Measurements from ENCODE around the gene NT5C3A. TPM values are rescaled to one million over a fixed set of nuclear protein-coding genes. Genes with fewer than 3 reads are reported as not detected.

The NT5C3A gene
- total and polyA plus RNA-seq, 9 of the 15 experiments (the other 6 are each of a cell fraction or from before 2014, with no cell fraction given), result 18.6 to 60.1 (median 40.0) TPM

GRCh38 chr7:33109005-33109757 lies 46.6 kb upstream of the NT5C3A start, which contains the start of gene RP9 (continued):
- TF ChIP-seq CREB3L1 (IDR thresholded peaks at IDR 0.05; ENCODE audit: borderline replicate concordance, low read depth), result peak; percentile 61; the same call in 1 of the 2 replicates
- no peak for TF ChIP-seq IRF1 (CRISPR knock-in tag; IDR thresholded peaks at IDR 0.05; ENCODE audit: borderline replicate concordance)
- TF ChIP-seq SMARCA5 (IDR thresholded peaks at IDR 0.05), result no peak
- no peak; the same call in 1 of the 2 replicates for TF ChIP-seq GABPB1 (CRISPR knock-in tag; IDR thresholded peaks at IDR 0.05)
- TF ChIP-seq CEBPG (CRISPR knock-in tag; IDR thresholded peaks at IDR 0.05), result no peak
- no peak for TF ChIP-seq CEBPG (tag; conservative IDR thresholded peaks at IDR 0.05 in 1 of 2, IDR thresholded peaks at IDR 0.05 in 1 of 2)
- no peak for TF ChIP-seq ZNF512 (tag; IDR thresholded peaks at IDR 0.05)
- no peak for TF ChIP-seq ZBTB26 (CRISPR knock-in tag; IDR thresholded peaks at IDR 0.05)
- TF ChIP-seq CHAMP1 (IDR thresholded peaks at IDR 0.05), result no peak
- no peak for TF ChIP-seq FOXM1 (IDR thresholded peaks at IDR 0.05; ENCODE audit: low read depth)
- TF ChIP-seq FOXM1 (CRISPR knock-in tag; IDR thresholded peaks at IDR 0.05; ENCODE audit: low read depth), result 0 out of 2 replicates have a peak, but pooled peaks have one; percentile 68
- peak; percentile 8 for TF ChIP-seq PHF20 (IDR thresholded peaks at IDR 0.05; ENCODE audit: partially characterized antibody)
- no peak for TF ChIP-seq ZNF507 (tag; conservative IDR thresholded peaks at IDR 0.05)
- no peak for TF ChIP-seq ZC3H4 (CRISPR knock-in tag; IDR thresholded peaks at IDR 0.05; ENCODE audit: borderline replicate concordance)
- no peak for TF ChIP-seq ZNF551 (CRISPR knock-in tag; IDR thresholded peaks at IDR 0.05)
- no peak for TF ChIP-seq ZNF444 (CRISPR knock-in tag; IDR thresholded peaks at IDR 0.05)
- TF ChIP-seq PTBP1 (IDR thresholded peaks at IDR 0.05; ENCODE audit: low read depth, low read length), result no peak
- no peak for TF ChIP-seq SMAD2 (IDR thresholded peaks at IDR 0.05; ENCODE audit: low read depth, low read length)
- peak; percentile 76 for TF ChIP-seq RBFOX2 (IDR thresholded peaks at IDR 0.05; ENCODE audit: low read depth, low read length)
- peak; percentile 80; the same call in 1 of the 2 replicates for TF ChIP-seq ZNF282 (CRISPR knock-in tag; IDR thresholded peaks at IDR 0.05)
- no peak for TF ChIP-seq ZFP1 (CRISPR knock-in tag; IDR thresholded peaks at IDR 0.05)
- TF ChIP-seq ZNF232 (CRISPR knock-in tag; IDR thresholded peaks at IDR 0.05), result no peak
